ENCODE results near the gene POU2F1.
A peak's percentile ranks its signal among the peaks of the same experiment; 100 is the strongest.

POU2F1 gene

DNA sequence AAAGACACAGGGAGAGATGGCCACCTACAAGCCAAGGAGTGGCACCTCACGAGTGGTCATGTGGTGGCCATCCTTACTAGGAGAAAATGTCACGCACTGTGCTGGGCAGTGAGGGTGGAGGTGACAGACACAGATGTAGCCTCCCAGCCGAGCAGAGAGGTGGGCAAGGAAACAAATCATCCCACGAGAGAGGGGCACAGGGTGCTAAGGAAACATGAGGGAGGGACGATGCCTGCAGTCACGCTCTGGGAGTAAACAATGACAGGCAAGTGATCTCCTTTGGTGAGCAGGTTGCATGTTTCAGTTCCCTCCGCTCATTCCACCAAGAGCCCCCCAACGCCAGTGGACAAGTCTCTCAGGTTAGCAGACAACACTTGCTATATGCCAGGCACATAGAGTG, 231.8 kb downstream of the POU2F1 start:
- no peak for DNase-seq

DNA sequence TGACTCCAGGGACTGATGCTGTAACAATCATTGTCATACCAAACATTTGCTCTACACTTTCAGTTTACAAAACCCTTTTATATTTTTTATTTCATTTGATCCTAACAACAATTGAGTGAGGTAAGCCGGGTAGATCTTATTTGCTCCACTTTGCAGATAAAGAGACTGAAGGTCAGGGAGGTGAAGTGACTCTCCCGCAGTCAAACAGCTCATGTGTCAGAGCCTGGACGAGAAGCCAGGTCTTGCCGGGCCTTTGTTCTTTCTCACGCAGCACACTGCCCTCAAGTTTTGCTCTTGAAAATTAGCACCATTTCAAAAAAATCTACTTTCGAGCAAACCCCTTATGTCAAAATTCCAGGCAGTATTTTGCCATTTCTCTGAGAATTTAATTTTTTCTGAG, 232.4 kb downstream of the POU2F1 start:
- DNase-seq: no peak

DNA sequence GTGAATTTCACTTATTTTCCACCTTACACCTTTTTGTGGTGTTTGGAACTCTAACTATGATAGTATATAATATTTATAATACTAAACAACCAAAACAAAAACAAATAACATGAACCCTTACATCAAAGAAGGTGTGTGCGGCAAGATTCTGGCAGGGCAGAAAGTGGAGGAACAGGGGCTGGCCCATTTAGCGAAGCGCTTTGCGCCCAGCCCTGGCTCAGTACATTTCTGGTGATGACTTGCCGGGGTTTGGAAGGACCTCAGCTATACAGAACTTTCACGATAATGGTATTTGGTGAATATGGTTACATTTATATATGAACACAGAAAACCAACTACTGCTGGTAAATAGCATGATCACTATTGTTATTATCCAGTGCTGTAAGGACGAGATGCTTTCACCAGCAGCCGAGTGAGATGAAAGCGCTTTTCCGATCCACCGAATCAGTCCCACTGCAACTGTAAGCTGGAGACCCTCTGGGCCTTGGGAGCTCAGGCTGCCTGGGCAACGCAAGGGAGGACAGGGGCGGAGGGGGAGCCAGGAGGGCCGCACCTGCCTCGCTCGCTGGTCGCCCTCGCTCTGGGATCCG, 233.7 kb downstream of the POU2F1 start:
- no peak for DNase-seq

DNA sequence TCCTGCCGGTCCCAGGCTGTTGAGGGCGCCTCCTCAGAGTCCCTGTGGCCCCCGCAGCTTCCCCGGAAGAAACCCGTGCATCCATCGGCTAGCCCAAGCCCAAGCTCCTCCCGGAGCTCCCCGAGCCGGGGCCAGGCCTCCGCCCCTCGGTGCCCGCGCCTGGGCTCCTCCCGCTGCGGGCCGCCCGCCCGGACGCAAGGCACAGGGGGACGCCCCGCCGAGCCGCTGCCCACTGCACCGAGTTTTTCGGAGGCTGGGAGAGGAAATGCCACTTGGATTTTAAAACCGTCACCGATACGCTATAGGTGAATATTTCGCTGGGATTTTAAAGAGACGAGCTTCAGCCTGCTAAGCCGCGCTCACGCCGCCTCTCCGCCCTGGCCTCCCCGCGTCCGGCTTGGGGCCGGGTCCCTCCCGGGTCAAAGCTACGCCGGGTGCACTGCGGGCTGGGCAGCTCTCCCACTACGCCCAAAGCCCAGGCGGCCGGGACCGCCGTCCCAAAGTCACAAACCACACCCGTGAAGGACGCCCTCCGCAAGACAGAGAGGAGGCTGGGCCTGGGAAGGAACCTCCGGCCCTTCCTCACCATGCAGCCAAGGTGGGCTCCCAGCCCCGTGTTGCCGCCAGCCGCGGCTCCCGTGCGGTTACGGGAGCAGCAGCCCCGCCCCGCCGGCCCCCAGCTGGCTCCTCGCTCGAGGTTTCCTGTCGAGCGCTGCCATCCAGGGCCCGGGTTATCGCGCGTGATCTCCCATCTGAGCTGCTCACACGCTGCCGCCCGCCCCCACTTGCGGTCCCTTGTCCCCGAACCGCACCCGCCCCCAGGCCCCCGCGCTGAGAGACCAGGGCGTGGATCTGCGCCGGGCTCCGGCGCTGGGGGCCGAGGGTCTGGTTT, 234.5 kb downstream of the POU2F1 start:
- DNase-seq: peak; percentile 56 to 92

DNA sequence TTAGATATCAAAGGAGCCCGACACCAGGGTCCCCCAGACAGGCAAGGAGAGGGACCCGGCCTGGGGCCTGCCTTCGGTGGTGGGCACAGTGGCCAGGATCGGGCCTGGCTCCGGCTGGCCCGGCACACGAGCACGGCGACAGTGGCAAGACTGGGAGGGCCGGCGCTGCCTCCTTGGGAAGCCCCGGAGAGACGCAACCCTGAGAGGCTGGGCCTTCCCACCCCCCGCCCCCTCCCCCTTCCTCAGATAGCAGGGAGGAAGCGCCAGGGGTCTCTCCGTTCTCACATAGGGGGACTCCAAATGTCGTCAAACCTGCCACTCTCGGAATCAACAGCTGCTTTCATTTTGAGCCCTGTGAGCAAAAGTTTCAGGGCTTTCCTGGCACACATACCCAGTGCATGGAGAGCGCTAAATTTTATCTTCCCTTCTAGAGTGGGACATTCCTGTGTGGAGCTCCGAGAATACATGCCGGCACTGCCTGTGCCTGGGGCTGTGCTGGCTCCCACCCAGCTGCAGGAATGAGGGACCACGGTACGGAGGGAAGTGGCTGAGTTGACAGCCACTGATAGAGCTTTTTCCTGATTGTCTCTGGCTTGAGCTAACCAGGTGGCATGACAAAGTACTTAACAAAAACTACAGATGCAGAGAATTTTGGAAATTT, 235.2 kb downstream of the POU2F1 start:
- DNase-seq: peak in 1 of 2 experiments; percentile 75

DNA sequence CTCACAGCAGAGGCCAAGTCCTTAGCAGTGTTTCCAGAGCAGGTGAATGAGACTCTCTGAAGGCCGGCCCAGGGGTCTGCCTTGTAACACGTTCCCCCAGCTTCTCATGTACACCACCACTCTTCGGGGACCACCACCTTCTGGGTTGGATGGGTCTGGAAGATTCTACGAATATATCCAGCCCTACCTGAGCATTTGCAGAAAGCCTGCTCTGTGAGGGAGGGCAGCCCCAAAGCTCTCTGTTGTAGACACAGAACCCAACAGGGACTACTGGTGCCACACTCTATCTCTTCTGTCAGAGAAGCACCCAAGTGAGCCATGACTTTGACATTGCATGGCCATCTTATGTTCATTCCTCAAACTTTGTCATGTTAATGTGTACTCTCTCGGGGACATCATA, 235.8 kb downstream of the POU2F1 start:
- no peak for DNase-seq

DNA sequence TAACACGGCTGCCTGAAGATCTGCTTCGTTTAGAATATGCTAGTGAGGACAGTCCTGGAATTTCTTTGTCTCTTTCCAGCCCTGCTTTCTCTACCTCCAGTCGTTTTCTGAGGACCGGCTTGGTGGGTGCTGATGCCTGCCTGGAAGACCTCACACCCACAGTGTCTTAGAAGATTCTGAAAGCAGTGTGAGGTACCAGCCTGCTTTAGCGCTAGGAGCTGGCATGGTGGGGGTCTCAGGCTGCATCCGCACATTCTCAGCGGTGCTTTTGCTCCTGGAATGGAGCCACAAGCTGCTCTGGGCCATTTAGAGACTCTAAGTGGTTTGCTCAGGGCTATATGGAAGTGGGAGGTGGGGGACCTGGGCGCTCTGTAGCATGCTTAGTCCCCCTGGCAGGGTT, 236.2 kb downstream of the POU2F1 start:
- DNase-seq: no peak

DNA sequence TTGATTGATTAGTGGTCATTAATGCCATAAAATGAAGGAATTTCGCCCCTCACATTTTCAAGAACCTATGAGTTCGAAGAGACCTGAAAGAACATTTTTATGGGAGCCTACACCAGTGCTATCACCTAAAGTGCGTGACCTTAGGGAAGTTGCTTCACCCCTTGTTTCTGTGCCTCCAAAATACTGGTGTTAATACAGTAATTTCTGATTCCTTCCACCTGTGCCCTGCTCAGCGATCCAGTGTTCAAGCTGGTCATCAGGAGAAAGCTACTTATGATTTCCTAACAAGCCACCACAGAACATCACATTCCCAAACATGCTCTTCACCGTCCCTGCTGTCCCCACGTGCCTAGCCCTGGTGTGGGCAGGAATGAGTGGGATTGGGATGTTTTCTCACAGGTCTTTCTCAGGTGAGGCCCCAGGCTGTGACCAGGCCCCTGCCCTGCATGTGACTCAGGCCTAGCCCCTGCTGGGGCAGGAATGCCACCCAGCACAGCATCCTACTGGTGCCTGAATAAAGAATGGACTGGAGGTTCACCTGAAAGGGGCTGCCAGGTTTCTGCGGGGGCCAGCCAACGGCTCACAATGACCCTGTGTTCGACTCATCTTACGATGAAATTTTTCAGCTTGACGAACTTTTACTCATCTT, 237.4 kb downstream of the POU2F1 start:
- no peak for DNase-seq

DNA sequence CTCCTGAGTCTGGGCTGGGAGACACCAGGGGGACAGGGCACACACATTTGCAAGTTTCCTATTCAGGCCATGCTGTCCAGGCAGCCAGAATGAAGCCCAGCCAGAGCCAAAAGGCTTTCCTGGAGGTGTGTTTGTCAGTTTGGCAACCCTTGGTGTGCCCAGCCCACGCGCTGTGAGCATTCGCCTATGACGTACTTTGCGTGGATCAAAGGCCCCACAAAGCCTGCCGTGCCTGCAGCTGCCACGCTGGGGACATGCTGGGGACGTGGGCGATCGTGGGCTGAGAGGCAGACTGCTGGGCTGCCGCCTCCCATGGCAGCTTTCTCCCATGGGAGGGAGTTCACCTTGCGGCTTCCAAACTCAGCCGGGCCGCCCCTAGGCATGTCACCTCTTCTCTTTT, 240.2 kb downstream of the POU2F1 start:
- no peak for DNase-seq

DNA sequence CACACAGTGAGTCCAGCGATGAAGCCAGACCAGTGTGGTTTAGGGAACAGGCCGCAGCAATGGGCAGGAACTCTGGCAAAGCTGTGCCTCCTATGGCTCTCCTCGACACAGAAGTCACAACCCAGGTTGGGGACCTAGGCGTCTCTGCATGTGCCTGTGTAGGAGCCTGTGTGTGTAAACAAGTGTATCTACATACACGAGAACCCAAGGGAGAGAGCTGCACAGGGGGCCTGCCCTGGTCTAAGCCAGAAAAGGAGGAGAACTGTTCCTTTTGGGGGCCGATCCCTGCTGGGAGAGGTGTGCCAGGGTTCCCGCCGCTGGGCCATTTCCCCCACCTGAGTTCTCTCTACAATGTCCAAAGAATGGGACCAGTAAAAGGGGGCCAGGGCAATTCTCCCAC, 241.7 kb downstream of the POU2F1 start:
- DNase-seq: no peak

DNA sequence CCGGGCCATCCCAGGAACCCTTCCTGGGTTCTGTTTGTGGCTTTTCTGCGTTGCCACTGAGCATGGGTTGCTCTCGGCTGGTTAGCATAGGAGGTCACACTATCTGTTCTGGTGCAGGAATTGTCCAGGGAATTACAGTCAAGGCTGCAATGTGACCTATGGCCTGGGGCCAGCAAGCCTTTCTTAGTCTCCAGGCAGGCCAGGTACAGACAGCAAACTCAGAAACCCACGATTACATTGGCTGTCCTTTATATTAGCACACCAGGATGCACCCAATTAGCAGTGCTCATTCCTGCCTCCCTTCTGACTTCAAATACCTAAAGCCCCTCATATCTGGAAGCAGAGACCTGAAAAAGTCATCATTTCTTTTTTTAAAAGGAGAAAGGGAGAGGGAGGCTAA, 242.4 kb downstream of the POU2F1 start:
- no peak for DNase-seq

DNA sequence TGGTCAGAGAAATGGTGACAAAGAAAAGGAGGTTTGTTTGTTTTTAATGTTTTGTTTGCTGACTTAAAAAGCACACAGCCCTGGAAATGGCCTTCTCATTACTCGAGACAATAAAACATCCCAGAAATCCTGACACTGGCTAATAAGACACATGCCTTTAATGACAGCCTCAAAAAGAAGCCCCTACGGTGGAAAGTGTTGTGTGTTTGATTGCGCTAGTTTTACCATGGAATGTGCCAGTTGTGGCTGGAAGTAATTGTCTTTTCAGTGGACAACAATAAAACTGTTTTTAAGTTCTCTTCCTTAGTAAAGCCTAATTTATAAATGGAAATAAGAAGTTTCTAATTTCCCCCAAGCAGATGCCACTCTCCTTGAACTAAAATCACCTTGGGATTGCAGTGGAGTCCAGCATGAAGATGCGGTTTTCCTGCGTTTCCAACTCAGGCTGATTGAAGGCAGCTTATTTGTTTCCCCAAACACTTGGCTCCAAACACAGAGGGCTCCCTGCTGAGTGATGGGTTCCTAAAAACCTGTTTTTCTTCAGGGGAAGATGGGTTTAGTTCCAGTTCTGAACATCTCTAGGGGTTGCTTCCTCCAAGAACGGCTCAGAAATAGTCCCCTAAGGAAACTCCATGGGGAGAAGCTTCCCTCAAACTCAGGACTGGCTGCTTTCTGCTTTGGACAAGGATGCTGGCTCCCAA, 243.3 kb downstream of the POU2F1 start:
- no peak for DNase-seq

DNA sequence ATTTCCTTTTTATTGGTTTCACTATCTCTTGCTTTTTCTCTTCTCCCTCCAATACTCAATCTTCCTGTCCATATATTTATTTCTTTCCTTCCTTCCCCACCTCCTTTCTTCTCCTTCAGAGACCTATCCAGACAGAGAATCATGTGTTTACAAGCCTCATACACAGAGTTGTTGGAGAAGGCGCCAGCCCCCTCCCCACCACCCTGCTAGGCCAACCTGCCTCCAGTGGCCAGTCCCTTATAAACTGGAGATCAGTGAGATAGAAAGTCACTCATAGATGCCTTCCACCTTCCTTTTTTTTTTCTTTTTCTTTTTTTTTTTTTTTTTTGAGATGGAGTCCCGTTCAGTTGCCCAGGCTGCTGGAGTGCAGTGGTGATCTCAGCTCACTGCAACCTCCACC, 244.3 kb downstream of the POU2F1 start:
- DNase-seq: no peak

DNA sequence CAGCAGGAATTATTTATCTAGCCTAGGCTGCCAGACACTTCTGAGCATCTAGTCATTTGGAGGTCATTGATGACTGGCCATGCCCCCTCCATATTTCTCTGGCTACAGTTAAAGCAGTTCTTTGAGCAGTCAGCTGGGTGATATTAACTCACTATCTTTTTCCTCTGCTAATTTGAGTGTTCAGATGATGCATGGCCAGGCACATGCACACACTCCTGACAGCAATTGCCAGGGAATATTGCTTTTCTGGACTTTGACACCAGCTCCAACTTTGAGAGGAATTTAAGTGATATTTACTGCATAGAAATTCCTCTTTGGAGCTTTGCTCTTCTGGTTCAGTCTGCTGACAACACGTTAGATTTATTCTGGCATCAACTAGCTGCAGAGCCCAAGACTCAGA, 245.1 kb downstream of the POU2F1 start:
- DNase-seq: no peak

DNA sequence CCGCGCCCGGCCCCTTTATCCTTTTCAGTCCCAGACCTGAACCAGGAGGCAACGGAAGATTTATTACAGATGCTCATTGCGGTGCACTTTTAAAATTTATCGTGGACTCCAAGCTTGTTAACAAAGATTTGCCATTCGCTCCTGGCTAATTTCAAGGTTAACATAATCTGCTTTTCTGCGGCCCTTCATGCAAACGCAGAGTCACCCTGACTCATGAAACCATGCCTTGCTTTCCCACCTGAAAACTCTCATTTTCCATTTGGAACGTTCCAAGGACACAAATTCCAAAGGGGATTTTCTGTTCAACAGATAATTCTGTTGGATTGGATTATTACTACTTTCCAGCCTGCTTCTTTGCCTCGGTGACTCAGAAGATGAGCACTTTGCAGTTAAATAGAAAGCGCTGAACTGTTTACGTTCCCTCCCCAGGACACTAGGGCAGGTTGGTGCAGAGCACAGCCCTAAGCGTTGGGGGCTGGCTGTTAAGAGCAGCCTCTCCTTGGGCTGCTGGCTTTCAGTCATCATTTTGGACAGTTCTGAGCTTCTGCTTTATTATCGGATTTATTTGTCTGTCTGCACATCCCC, 246.5 kb downstream of the POU2F1 start:
- no peak for DNase-seq

DNA sequence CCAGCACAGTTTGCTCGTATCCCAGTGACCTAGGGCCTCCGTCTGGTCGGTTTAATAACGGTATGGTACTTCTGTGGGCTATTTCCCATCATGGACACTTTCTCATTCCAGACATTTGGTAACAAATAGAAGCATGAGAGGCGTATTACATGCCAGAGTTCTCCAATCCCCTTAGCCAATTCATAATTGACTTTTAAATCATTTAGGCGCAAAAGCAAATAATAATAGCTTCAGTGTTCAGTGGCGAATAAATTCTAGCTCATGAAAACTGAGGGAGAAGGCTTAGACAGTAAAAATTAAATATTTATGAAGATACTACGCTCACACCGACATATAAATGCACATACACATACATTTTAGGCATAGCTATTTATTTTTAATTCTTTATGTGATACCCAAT, 247.1 kb downstream of the POU2F1 start:
- no peak for DNase-seq

DNA sequence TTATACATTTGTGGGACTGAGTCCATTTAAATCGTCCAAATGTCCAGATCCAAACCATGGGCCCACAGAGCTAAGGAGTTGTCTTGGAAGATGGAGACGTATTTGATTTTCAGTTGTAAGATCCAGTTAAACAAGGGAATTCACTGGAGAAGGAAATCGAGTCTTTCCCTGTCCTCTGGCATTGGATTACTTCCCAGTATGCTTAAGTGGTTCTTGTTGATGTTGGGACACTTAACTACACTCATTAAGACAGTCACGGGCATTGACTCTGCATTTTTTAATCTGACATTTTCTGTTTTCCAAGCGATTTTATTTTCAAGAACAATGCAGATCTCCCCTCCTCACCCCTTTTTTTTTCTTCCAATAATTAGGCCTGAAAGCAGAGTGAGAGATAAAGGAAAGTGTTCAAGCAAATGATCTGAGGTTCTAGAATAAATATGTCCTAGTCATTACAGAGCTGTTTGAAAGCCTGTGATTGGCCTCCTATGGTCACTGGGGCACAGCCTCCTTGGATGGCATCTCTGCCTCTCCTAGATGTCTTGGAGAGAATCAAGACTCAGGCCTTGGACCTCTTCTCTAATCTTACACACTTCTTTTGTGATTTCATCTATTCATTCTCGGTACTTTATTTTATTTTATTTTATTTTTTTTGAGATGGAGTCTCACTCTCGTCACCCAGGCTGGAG, 248.7 kb downstream of the POU2F1 start:
- DNase-seq: no peak

DNA sequence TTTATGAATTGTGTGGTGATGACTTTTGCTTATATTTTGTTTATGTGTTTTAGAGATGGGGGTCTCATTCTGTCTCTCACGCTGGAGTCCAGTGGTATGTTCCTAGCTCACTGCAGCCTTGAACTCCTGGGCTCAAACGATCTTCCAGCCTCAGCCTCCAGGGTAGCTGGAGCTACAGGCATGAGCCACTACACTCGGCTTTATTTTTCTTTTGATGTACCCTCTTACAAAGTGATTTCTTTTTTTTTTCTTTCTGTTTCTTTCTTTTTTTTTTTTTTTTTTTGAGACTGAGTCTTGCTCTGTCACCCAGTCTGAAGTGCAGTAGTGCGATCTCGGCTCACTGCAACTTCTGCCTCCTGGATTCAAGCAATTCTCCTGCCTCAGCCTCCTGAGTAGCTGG, 250.9 kb downstream of the POU2F1 start:
- DNase-seq: no peak

DNA sequence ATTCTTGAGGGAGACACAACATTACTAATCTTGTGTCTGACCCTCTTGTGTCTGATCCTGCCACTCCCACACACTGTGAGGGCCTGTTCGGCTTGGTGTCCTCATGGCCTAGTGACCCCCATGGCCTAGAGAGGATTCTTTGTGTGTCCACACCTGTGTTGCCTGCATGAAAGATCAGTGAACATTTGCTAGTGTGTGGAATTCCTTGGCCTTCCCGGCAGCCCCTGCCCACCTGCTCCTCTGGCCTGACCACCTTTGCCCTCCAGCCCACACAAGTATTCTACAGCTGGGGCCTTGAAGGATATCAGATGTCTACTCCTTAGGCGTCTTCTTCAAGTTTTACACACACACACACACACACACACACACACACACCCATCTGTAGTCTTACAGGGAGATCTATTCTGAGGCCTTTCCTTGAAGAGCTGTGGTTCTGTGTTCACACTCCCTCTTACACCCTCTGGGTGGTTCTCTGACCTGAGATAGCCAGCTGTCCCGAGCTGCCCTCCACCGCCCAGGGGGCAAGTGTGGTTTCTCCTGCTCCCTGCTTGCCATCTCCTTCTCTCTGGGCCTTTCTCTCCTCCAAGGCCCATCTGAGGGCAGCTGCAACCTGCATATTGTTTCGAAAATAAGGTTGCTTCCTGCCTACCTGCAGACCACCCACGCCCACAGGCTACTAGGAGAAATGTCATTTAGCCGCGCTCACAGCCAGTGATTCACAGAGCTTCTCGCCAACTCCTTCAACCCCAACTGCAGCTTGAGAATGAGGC, 252.3 kb downstream of the POU2F1 start:
- no peak for DNase-seq

DNA sequence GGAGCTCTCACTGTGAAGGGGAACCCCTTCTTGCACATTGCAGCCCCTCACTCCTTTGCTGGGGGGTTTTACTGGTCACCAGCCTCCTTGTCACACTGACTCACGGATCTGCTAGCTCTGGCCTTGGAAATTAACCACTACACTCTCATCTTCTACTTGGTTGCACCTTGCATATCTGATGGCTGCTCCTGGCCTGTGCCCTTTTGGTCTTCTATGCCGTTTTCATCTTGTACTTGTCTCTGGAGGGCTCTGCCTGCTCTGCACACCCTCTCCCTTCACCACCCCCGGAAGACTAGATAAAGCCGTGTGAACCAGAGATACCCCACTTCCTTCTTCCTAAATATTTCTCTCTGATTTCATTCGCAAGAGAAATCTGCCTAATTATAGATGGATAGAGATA, 253.1 kb downstream of the POU2F1 start:
- DNase-seq: no peak

DNA sequence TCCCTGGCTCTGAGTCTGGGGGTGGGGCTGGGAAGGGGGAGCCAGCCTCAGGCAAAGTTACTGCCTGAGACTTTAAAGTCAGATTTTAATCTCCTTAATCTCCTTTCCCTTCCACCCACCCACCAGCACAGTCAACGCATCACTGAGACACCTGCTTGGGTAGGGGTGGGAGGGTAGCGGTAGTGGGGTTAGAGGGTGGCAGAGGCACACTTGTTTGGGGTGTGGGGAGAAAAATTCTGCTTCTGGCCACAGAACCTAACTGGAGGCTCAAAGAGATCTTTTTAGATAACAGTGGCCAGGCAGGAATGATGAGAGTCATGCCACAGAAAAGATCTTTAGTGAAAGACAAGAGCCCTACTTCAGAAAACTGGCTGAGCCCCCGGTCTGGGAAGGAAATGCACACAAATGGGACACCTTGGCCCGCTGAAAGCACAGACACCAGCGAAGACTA, 253.5 kb downstream of the POU2F1 start:
- no peak for DNase-seq
